Adipocyte (in vitro differentiated cells): ENCODE data around the gene SLC35F4.
A peak's percentile ranks its signal among the peaks of the same experiment; 100 is the strongest.

Experiments used
- DNase-seq: peaks from one replicate; pipeline ENCODE4 v3.0.0-alpha.2; 2015; ENCODE audit warnings: low read depth
- H3K27me3 ChIP-seq: replicated peaks from 2 replicates; pipeline ENCODE4 v1.7.0; 2013; ENCODE audit warnings: mild to moderate bottlenecking, low read length, moderate library complexity; ENCODE audit not compliant: control insufficient read depth, insufficient read depth
- H3K36me3 ChIP-seq: 2 replicates; pipeline ENCODE4 v1.7.0; 2013; ENCODE audit warnings: low read length, mild to moderate bottlenecking, moderate library complexity; ENCODE audit not compliant: control insufficient read depth, insufficient read depth, severe bottlenecking
- H3K4me1 ChIP-seq: 2 replicates; pipeline ENCODE4 v1.7.0; 2013; ENCODE audit warnings: mild to moderate bottlenecking, low read length, moderate library complexity; ENCODE audit not compliant: control insufficient read depth, insufficient read depth
- H3K4me3 ChIP-seq: 2 replicates; pipeline ENCODE4 v1.7.0; 2013; ENCODE audit warnings: mild to moderate bottlenecking, low read length, moderate library complexity
- H3K9ac ChIP-seq: 2 replicates; pipeline ENCODE4 v1.7.0; 2013; ENCODE audit warnings: mild to moderate bottlenecking, low read length, moderate library complexity
- H3K9me3 ChIP-seq: 2 replicates; pipeline ENCODE4 v1.7.0; 2013; ENCODE audit warnings: mild to moderate bottlenecking, low read length, moderate library complexity; ENCODE audit not compliant: control insufficient read depth

The SLC35F4 gene

DNA sequence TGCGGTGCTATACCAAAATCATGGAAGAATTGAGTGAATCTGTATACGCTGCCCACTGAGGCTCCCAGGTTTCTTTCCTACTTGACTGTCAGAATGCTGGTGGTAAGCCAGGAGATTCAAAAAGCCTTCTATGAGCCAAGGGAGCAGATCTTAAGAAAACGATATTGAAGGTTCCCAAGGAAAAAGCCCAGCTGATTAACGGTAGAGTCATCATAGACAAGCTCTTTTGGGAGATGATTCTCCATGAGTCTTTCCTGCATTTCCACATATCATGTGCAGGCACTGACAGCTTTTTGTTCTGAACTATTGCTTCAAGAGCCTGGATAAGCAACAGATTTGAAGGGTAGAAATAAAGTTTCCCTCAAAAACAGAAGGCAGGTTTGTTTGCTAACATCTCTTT, 17.5 kb downstream of the SLC35F4 start:
- H3K4me1 ChIP-seq = peaks cover 37% of the 10 kb centered on the region
- no peaks in the 10 kb centered on the region for H3K36me3 ChIP-seq
- no peak for DNase-seq
- peak overlapping the region; percentile 40 for H3K9ac ChIP-seq
- peak overlapping the region; percentile 54 for H3K4me3 ChIP-seq
- no peaks in the 10 kb centered on the region for H3K27me3 ChIP-seq
- H3K9me3 ChIP-seq = no peaks in the 10 kb centered on the region

DNA sequence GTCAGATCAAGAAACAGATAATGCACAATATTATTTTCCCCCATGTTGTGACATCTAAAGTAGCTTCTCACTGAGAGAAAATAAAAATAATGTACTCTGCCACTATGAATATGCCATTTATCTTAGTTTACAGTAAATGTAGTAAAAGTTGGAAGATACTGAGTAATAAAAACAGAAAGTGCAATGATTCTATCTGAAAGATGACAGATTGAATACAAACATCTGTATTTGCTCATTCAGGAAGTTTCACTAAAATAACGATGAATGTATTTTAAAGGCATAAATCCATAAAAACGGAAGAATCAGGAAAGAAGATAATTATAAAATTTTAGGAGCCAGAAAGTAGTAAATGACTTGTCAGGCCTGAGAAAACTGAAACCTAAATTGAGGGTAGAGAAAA, 18.2 kb downstream of the SLC35F4 start:
- Histone ChIP-seq H3K4me3 (peak overlapping the region; percentile 54), H3K9me3 (no peaks in the 10 kb centered on the region), H3K36me3 (no peaks in the 10 kb centered on the region), H3K4me1 (peaks cover 37% of the 10 kb centered on the region), H3K27me3 (no peaks in the 10 kb centered on the region), H3K9ac (peak overlapping the region; percentile 40)
- no peak for DNase-seq

DNA sequence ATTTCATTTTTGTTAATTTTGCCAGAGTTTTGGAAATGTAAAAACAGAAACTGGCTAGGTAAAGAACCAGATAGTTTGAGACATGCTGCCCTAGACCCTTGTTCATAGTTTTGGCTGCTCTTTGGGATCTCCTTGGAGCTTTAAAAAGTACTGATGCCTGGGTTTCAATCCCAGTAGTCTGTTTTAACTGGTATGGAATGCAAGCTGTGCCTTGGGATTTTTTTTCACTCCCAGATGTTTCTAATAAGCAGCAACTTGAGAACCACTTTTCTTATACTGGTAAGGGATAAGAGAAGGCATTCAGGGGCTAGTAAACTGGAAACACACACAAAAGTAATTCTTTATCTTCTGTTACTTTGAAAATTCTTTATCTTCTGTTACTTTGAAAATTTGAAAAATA, 18.8 kb downstream of the SLC35F4 start:
- Histone ChIP-seq H3K4me3 (peak overlapping the region; percentile 54), H3K9ac (peak overlapping the region; percentile 65), H3K27me3 (no peaks in the 10 kb centered on the region), H3K4me1 (peaks cover 37% of the 10 kb centered on the region), H3K9me3 (no peaks in the 10 kb centered on the region), H3K36me3 (no peaks in the 10 kb centered on the region)
- peak; percentile 55 for DNase-seq

DNA sequence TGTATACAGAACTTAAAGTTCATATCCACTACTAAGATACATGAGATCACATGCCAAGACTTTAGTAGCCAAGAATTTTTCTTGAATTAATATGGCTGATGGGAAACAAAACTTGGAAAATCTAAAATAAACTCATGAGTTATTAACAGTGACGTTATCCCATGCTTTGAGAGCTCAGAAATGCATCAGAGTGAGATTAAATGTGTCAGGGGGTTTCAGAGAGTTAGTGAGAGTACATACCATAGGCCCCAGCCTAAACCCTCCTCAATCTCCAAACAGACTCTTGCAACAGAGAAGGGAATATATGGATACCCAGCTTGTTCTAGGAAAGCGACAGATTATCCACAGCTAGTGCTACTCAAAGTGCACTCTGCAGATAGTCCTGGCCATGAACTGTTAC, 19.3 kb downstream of the SLC35F4 start:
- peaks cover 37% of the 10 kb centered on the region for H3K4me1 ChIP-seq
- no peaks in the 10 kb centered on the region for H3K36me3 ChIP-seq
- no peaks in the 10 kb centered on the region for H3K9me3 ChIP-seq
- peak; percentile 10 for DNase-seq
- no peaks in the 10 kb centered on the region for H3K27me3 ChIP-seq
- H3K9ac ChIP-seq = peak overlapping the region; percentile 65
- no peak overlapping the region for H3K4me3 ChIP-seq

DNA sequence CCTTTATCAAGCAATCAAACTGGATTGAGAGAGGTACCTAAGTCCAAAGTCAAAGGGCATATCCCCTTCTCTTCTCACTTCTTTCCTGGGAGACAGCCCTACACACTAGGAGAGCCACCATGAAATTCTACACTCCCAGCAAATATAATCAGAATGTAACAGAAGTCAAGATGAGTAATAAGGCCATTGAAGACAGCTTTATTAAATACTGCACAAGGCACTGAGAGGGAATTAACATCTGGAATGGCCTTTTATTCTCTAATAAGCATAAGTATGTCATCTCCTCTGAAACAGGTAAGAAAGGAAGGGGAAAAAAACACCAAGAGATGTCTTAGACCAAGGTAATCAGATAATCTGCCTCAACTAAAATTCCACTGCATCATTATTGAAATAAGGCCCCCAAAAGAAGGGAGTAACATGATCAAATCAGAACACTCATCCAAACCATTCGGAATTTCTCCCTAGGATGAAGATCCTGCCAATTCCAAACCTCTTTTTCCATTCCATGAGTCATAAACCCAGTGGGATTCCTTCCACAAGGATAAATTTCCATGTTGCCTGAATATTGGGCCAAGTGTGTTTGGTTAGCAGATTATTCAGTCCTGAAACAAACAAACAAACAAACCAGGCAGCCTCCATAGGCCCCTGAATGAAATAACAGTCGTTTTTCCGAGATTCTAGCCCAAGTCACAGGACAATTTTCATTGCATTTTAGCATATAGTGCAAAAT, 19.9 kb downstream of the SLC35F4 start:
- Histone ChIP-seq H3K36me3 (no peaks in the 10 kb centered on the region), H3K4me1 (peaks cover 37% of the 10 kb centered on the region), H3K27me3 (no peaks in the 10 kb centered on the region), H3K4me3 (no peak overlapping the region), H3K9me3 (no peaks in the 10 kb centered on the region), H3K9ac (peak overlapping the region; percentile 65)
- no peak for DNase-seq

DNA sequence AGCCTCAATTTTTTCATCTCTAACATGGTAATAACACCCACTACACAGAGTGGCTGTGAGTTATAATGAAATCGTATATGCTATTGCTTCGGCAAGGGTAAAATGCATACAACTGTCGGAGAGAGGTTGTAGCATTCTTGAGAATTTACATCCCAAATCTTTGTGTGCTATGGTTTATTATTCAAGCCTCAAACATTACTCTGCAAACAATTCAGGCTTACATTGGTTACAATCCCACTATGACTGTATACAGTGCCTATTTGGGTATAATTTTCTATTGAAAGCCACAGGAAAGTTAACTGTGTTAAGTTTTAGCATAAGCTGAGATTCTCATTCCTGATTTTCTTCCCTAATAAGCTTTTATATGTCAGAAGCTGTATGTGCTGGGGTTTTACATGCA, 20.6 kb downstream of the SLC35F4 start:
- no peak overlapping the region for H3K9ac ChIP-seq
- no peak overlapping the region for H3K4me3 ChIP-seq
- no peaks in the 10 kb centered on the region for H3K27me3 ChIP-seq
- DNase-seq = no peak
- peaks cover 37% of the 10 kb centered on the region for H3K4me1 ChIP-seq
- H3K36me3 ChIP-seq = no peaks in the 10 kb centered on the region
- H3K9me3 ChIP-seq = no peaks in the 10 kb centered on the region

DNA sequence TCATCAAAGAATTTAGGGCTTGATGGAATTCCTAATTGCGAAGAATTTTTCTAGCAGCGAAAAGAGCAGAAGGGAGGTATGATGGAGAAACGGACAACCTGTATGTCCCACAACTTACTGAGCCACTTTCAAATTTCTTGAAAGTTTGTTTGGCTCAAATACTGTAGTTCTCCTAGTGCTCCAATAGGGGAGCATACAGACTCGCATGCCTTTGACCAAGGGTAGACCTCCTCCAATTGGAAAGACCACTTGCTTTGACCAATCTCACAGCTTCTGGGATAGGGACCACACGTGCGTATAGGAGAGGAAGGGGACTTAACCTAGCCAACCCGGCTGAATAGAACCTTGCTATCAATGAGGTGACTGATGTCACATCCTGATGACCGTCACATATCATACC, 28.6 kb downstream of the SLC35F4 start:
- H3K4me3 ChIP-seq = no peak overlapping the region
- H3K4me1 ChIP-seq = peaks cover 35% of the 10 kb centered on the region
- H3K9me3 ChIP-seq = no peaks in the 10 kb centered on the region
- H3K9ac ChIP-seq = no peak overlapping the region
- no peak for DNase-seq
- no peaks in the 10 kb centered on the region for H3K27me3 ChIP-seq
- no peaks in the 10 kb centered on the region for H3K36me3 ChIP-seq

DNA sequence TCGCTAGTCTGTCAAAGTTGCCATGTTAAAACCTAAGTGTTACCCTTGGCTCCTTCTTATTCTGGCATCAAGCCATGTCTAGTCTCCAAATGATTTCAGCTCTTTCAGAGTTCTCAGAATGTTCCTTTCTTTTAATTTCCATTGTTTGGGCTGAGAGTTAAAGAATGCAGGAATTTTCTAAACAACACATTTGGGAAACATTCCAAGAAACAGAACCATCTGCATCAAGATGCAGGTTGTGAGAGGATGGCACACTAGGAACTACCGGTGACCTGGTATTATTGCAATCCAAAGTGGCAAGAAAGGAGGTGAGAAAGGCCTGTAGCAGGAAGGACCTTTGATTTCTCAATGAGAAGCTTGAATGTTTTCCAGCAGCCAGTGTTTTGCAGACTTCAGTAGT, 30.1 kb downstream of the SLC35F4 start:
- no peak for DNase-seq
- Histone ChIP-seq H3K36me3 (no peaks in the 10 kb centered on the region), H3K9ac (no peak overlapping the region), H3K4me3 (no peak overlapping the region), H3K27me3 (no peaks in the 10 kb centered on the region), H3K4me1 (peaks cover 45% of the 10 kb centered on the region), H3K9me3 (no peaks in the 10 kb centered on the region)

DNA sequence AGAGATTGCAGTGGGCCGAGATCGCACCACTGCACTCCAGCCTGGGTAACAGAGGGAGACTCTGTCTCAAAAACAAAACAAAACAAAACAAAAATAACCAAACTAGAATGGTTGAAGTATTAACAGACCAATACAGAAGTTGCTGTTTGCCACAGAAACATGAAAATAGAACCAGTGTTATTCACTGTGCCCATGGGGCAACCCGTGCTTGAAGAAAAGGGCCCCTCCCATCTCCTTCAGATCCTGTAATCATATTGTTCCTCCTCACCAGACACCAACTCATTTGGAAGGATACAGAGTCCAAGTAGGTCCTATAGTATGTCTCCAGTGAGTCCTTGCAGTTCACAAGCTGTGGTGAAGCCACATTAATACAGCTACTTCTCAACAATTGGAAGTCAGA, 30.9 kb downstream of the SLC35F4 start:
- no peak for DNase-seq
- H3K9ac ChIP-seq = no peak overlapping the region
- H3K4me1 ChIP-seq = peaks cover 45% of the 10 kb centered on the region
- H3K4me3 ChIP-seq = no peak overlapping the region
- no peaks in the 10 kb centered on the region for H3K27me3 ChIP-seq
- H3K36me3 ChIP-seq = no peaks in the 10 kb centered on the region
- no peaks in the 10 kb centered on the region for H3K9me3 ChIP-seq

DNA sequence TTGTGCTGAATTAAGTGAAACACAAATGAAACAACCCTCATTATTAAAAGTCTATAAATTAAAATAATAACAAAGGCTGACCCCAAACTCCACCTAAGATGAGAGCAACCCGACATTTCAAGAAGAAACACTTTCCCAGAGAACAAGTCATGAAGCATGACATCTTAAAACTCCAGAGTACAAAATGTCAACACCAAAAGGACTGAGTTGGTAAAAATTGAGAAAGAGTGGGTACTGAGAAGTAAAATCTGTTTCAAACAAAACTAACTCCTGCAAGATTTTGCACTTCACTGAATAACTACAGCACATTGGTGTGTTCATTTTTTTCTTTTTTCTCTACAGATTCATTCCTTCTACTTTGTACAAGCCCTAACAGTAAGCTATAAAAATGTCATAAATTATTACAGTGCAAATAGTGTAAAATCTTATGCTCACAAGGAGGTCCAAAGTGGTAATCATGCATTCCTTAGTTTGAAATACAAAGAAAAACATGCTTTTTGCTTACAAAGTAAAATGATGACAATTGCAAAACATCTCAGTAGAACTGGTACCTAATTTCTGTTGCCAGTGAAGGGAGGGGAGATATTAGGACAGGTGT, 31.8 kb downstream of the SLC35F4 start:
- Histone ChIP-seq H3K36me3 (no peaks in the 10 kb centered on the region), H3K4me3 (no peak overlapping the region), H3K9me3 (no peaks in the 10 kb centered on the region), H3K9ac (no peak overlapping the region), H3K27me3 (no peaks in the 10 kb centered on the region), H3K4me1 (peaks cover 45% of the 10 kb centered on the region)
- DNase-seq = no peak

DNA sequence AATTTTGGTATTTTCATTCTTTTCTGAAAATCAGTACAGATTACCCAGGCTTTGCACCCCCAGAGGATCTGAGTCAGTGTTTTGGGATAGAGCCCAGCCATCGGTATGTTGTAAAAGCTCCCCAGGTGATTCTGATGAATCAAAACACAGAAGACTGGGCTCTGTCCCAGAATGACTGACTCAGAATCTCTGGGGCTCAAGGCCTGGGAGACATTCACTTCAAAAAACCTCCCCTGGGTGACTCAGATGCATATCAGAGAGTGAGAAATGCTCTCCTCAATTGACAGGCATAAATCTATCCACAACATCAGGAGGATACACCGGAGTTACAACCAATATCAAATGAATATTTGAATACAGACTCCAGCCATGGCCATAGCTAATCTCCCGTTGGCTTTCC, 32.6 kb downstream of the SLC35F4 start:
- no peak overlapping the region for H3K9ac ChIP-seq
- H3K4me1 ChIP-seq = peaks cover 51% of the 10 kb centered on the region
- H3K4me3 ChIP-seq = peak overlapping the region; percentile 13
- no peaks in the 10 kb centered on the region for H3K9me3 ChIP-seq
- DNase-seq = peak; percentile 73
- no peaks in the 10 kb centered on the region for H3K36me3 ChIP-seq
- no peaks in the 10 kb centered on the region for H3K27me3 ChIP-seq

DNA sequence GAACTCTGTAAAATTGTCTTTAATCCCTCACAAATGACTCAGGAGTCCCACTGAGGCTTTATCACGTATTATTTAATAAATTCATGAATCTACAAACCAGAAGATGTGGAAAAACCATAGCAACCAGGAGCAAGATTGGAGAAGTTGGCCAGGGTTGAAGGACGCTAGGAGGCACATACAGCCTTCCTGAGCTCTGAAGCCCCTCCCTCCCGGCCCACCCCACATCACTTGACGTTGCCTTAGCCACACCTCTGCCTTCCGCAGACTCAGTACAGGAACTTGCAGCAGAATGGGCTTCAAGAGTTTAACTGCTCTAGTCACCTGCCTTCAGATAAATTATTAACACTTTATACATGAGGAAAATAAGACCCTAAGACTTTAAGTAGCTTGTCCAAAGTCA, 33.9 kb downstream of the SLC35F4 start:
- DNase-seq = no peak
- H3K9ac ChIP-seq = no peak overlapping the region
- no peaks in the 10 kb centered on the region for H3K27me3 ChIP-seq
- H3K4me1 ChIP-seq = peaks cover 51% of the 10 kb centered on the region
- H3K4me3 ChIP-seq = no peak overlapping the region
- no peaks in the 10 kb centered on the region for H3K36me3 ChIP-seq
- H3K9me3 ChIP-seq = no peaks in the 10 kb centered on the region
